H1 (cell line): ENCODE measurements around the gene IRF3. TPM values are rescaled to one million over a fixed set of nuclear protein-coding genes. Genes with fewer than 3 reads are reported as not detected.

Experiments
- CTCF ChIA-PET: fragments of 300-600 bp; sonication (Branson Sonifier 250); formaldehyde crosslinking; loops from one replicate; lab custom pipeline; 2021; ENCODE audit not compliant: partially characterized antibody; lab: Charles Lee
- POLR2A ChIA-PET: fragments of 300-600 bp; sonication (Branson Sonifier 250); formaldehyde crosslinking; loops from one replicate; lab custom pipeline; 2021; ENCODE audit warnings: inconsistent platforms; ENCODE audit not compliant: partially characterized antibody; lab: Charles Lee
- DNase-seq, 2 experiments: peaks; one replicate each; pipeline versions ENCODE4 v3.0.0 to v3.0.0-alpha.2; 2010 to 2022; ENCODE audit warnings: low spot score in 2 of 2, low read depth in 1 of 2, mixed read lengths in 1 of 2
- FAIRE-seq: peaks from 2 replicates; lab custom pipeline; 2011; peaks lifted over from hg19 to GRCh38; lab: Jason Lieb, UNC
- H2AFZ ChIP-seq: 2 replicates; pipeline ENCODE4 v1.8.1; 2012; ENCODE audit warnings: low read length, inconsistent platforms
- H2AK5ac ChIP-seq: 2 replicates; pipeline ENCODE4 v1.6.1; 2013; ENCODE audit warnings: low read depth, low read length
- H2BK120ac ChIP-seq: replicated peaks from 2 replicates; pipeline ENCODE3; 2013; ENCODE audit warnings: low read depth, low read length, inconsistent platforms
- H2BK12ac ChIP-seq: 2 replicates; pipeline ENCODE4 v1.6.1; 2013; ENCODE audit warnings: low read depth, low read length
- H2BK15ac ChIP-seq: 2 replicates; pipeline ENCODE4 v1.6.1; 2013; ENCODE audit warnings: low read length
- H2BK20ac ChIP-seq: 2 replicates; pipeline ENCODE4 v1.6.1; 2013; ENCODE audit warnings: low read length
- H2BK5ac ChIP-seq: 2 replicates; pipeline ENCODE4 v1.6.1; 2013; ENCODE audit warnings: low read depth, low read length
- H3K14ac ChIP-seq: 2 replicates; pipeline ENCODE4 v1.6.1; 2013; ENCODE audit warnings: inconsistent platforms; ENCODE audit not compliant: insufficient read length
- H3K18ac ChIP-seq: 2 replicates; pipeline ENCODE4 v1.6.1; 2013; ENCODE audit warnings: low read length; ENCODE audit errors: extremely low read depth
- H3K23ac ChIP-seq: 2 replicates; pipeline ENCODE4 v1.6.1; 2013; ENCODE audit warnings: inconsistent platforms; ENCODE audit not compliant: insufficient read length
- H3K23me2 ChIP-seq: 2 replicates; pipeline ENCODE4 v1.6.1; 2013; ENCODE audit warnings: low read depth, low read length
- H3K27ac ChIP-seq: 2 replicates; pipeline ENCODE4 v1.6.1; 2011; ENCODE audit warnings: low read depth, low read length, inconsistent platforms
- H3K27me3 ChIP-seq, 4 experiments: replicated peaks in 1 of 4; 1 replicate in 1 of 4; 2 replicates in 3 of 4; pipeline versions ENCODE4 v1.6.1 to v1.8.1; 2011 to 2013; ENCODE audit warnings: low read length in 3 of 4, mild to moderate bottlenecking in 3 of 4, inconsistent platforms in 2 of 4, mixed read lengths in 2 of 4, moderate library complexity in 1 of 4; ENCODE audit not compliant: control insufficient read depth in 3 of 4, insufficient read depth in 3 of 4; ENCODE audit errors: extremely low read depth in 1 of 4
- H3K36me3 ChIP-seq, 4 experiments: 2 replicates each; pipeline versions ENCODE4 v1.6.1 to v1.8.1; 2011 to 2013; ENCODE audit warnings: mild to moderate bottlenecking in 4 of 4, low read length in 3 of 4, moderate library complexity in 2 of 4, control low read depth in 1 of 4, inconsistent platforms in 1 of 4; ENCODE audit not compliant: insufficient read depth in 4 of 4, control insufficient read depth in 2 of 4
- H3K4ac ChIP-seq: replicated peaks from 2 replicates; pipeline ENCODE3; 2013; ENCODE audit warnings: low read length, low read depth, mixed read lengths, inconsistent platforms; ENCODE audit not compliant: insufficient read length
- H3K4me1 ChIP-seq, 4 experiments: replicated peaks in 1 of 4; 1 replicate in 1 of 4; 2 replicates in 3 of 4; pipeline versions ENCODE4 v1.6.1 to v1.8.1; 2011 to 2013; ENCODE audit warnings: low read length in 3 of 4, inconsistent platforms in 2 of 4, mixed read lengths in 1 of 4; ENCODE audit not compliant: insufficient read depth in 4 of 4, control insufficient read depth in 3 of 4
- H3K4me2 ChIP-seq, 2 experiments: 2 replicates each; pipeline versions ENCODE4 v1.6.1 to v1.8.1; 2011 to 2013; ENCODE audit warnings: low read depth in 2 of 2, low read length in 2 of 2, control low read depth in 1 of 2, inconsistent platforms in 1 of 2, mild to moderate bottlenecking in 1 of 2; ENCODE audit not compliant: insufficient read depth in 1 of 2
- H3K4me3 ChIP-seq, 4 experiments: fragments of 200-600, 300-600 bp in 1 of 4; sonication (generic), shearing (Covaris generic), sonication (Bioruptor Twin) in 1 of 4; 2 replicates each; pipeline versions ENCODE4 v1.5.1 to v1.8.1; 2011 to 2016; ENCODE audit warnings: low read length in 4 of 4, low read depth in 3 of 4, control low read depth in 2 of 4, inconsistent platforms in 2 of 4, mild to moderate bottlenecking in 2 of 4, mixed read lengths in 1 of 4, moderate library complexity in 1 of 4; ENCODE audit not compliant: insufficient read depth in 2 of 4; ENCODE audit errors: extremely low read depth in 1 of 4
- H3K56ac ChIP-seq: replicated peaks from 2 replicates; pipeline ENCODE3; 2013; ENCODE audit warnings: low read depth, mild to moderate bottlenecking, mixed read lengths, low read length, inconsistent platforms; ENCODE audit not compliant: insufficient read length
- H3K79me1 ChIP-seq: 2 replicates; pipeline ENCODE4 v1.6.1; 2013; ENCODE audit warnings: low read depth, low read length, control low read depth
- H3K79me2 ChIP-seq, 2 experiments: 2 replicates each; pipeline versions ENCODE4 v1.6.1 to v1.8.1; 2012 to 2013; ENCODE audit warnings: low read length in 2 of 2, mild to moderate bottlenecking in 2 of 2, inconsistent platforms in 1 of 2; ENCODE audit not compliant: insufficient read depth in 2 of 2, control insufficient read depth in 1 of 2
- H3K9ac ChIP-seq, 4 experiments: replicated peaks in 1 of 4; 1 replicate in 1 of 4; 2 replicates in 3 of 4; pipeline versions ENCODE4 v1.6.1 to v1.8.1; 2011 to 2013; ENCODE audit warnings: low read depth in 3 of 4, low read length in 3 of 4, control low read depth in 2 of 4, mild to moderate bottlenecking in 2 of 4, moderate library complexity in 2 of 4, inconsistent platforms in 1 of 4; ENCODE audit errors: extremely low read depth in 1 of 4
- H3K9me3 ChIP-seq, 2 experiments: 2 replicates each; pipeline versions ENCODE4 v1.6.1 to v1.8.1; 2012 to 2013; ENCODE audit warnings: mild to moderate bottlenecking in 2 of 2, moderate library complexity in 2 of 2, control low read depth in 1 of 2, inconsistent platforms in 1 of 2, low read depth in 1 of 2, low read length in 1 of 2, mixed read lengths in 1 of 2; ENCODE audit not compliant: insufficient read depth in 2 of 2
- H4K20me1 ChIP-seq, 2 experiments: replicated peaks in 1 of 2; 2 replicates each; pipeline versions ENCODE3 to v1.8.1; 2011 to 2013; ENCODE audit warnings: inconsistent platforms in 2 of 2, low read length in 2 of 2, mild to moderate bottlenecking in 1 of 2; ENCODE audit not compliant: insufficient read depth in 2 of 2, control insufficient read depth in 1 of 2
- H4K5ac ChIP-seq: 2 replicates; pipeline ENCODE4 v1.6.1; 2013; ENCODE audit warnings: low read length, low read depth, mixed read lengths, inconsistent platforms; ENCODE audit not compliant: insufficient read length
- H4K8ac ChIP-seq: 2 replicates; pipeline ENCODE4 v1.8.0; 2013; ENCODE audit warnings: mild to moderate bottlenecking, moderate library complexity, low read length, inconsistent platforms; ENCODE audit not compliant: insufficient read depth; ENCODE audit errors: extremely low read depth
- H4K91ac ChIP-seq: replicated peaks from 2 replicates; pipeline ENCODE3; 2013; ENCODE audit warnings: low read length, mixed read lengths, inconsistent platforms; ENCODE audit not compliant: insufficient read length
- JUN ChIP-seq: IDR thresholded peaks from 2 replicates; pipeline ENCODE4 v1.6.1; 2011; ENCODE audit warnings: low read depth, mild to moderate bottlenecking, improper control_type of control experiment, low read length
- TCF12 ChIP-seq: IDR thresholded peaks from 2 replicates; pipeline ENCODE4 v1.6.1; 2011; ENCODE audit warnings: low read depth, mild to moderate bottlenecking, low read length
- WGBS, 2 experiments: shearing (Covaris generic) in 1 of 2; methylation state at CpG; one replicate each; pipeline versions ENCODE4 v1.1.6 to v1.1.7; 2013 to 2015; ENCODE audit warnings: low lambda C conversion rate in 2 of 2, mixed read lengths in 2 of 2, inconsistent platforms in 1 of 2, low coverage in 1 of 2, missing lambda C conversion rate in 1 of 2; ENCODE audit not compliant: insufficient replicate concordance in 2 of 2, insufficient coverage in 1 of 2, insufficient read length in 1 of 2; ENCODE audit errors: extremely low coverage in 1 of 2, missing lambda C conversion rate in 1 of 2; 5-methylcytosine and 5-hydroxymethylcytosine counted together
- polyA plus RNA-seq, 7 experiments: library from polyadenylated mRNA; depleted of rRNA in 3 of 7; stranded (reverse) in 5 of 7; unstranded in 2 of 7; fragments of >200 nt in 5 of 7; fragments of 200-250 nt in 2 of 7; gene quantifications; 1 replicate in 5 of 7; 2 replicates in 1 of 7; 4 replicates in 1 of 7; pipeline versions ENCODE4 v1.2.1 to v1.2.3, GENCODE V29; 2011 to 2013; ENCODE audit warnings: missing spikeins in 2 of 7, mixed read lengths in 2 of 7
- total RNA-seq: library from RNA; stranded (reverse); fragmentation: NEBNext Ultra II Directional; extraction: Animal tissue kit (Norgen Biotek cat#: 25700); gene quantifications from 2 replicates; pipeline ENCODE4 v1.2.1, GENCODE V29; 2021

IRF3 gene
- total and polyA plus RNA-seq, 2 of the 8 experiments (the other 6 are each of a cell fraction or from before 2014, with no cell fraction given), result 103 to 114 TPM

- Histone ChIP-seq H3K27me3 (no peaks in the 10 kb centered on the region), H3K9ac (no peak overlapping the region), H2BK5ac (no peak overlapping the region), H3K23ac (no peak overlapping the region), H3K27ac (no peak overlapping the region), H3K14ac (no peak overlapping the region), H3K18ac (no peak overlapping the region), H3K23me2 (no peaks in the 10 kb centered on the region), H2BK20ac (no peak overlapping the region), H2BK12ac (no peak overlapping the region), H3K79me1 (peaks cover 8% of the 10 kb centered on the region), H2AK5ac (no peak overlapping the region), H3K4me1 (peaks cover 0 to 3% (median under 1%) of the 10 kb centered on the region in 4 experiments; a peak in 2 of 7 replicates), H3K9me3 (no peaks in the 10 kb centered on the region), H3K79me2 (peaks cover 0 to 3% of the 10 kb centered on the region in 2 experiments; a peak in 1 of 4 replicates), H4K91ac (no peak overlapping the region), H4K20me1 (peaks cover 4 to 13% of the 10 kb centered on the region in 2 experiments), H3K4me3 (no peak overlapping the region), H2BK15ac (no peak overlapping the region), H2AFZ (no peak overlapping the region), H3K56ac (no peak overlapping the region), H2BK120ac (no peak overlapping the region), H3K4ac (no peak overlapping the region), H4K5ac (no peak overlapping the region), H3K36me3 (peaks cover 13 to 70% (median 44%) of the 10 kb centered on the region in 4 experiments; a peak in 7 of 8 replicates), H4K8ac (no peak overlapping the region), H3K4me2 (no peak overlapping the region)
- DNase-seq (no peak), FAIRE-seq (no peak)
- ChIA-PET CTCF (no interaction called here), POLR2A (interaction anchor here (0.6 to 14.1 kb wide), 2 partner anchors 9 to 51 kb away, joined by 3 to 236 read pairs; partner anchors contain the start of genes BCL2L12 and IRF3)
- WGBS, 2 experiments, result 97% methylated on average over 22 of the region's 72 CpGs; no CpG with 5 or more reads in 1 of the 2 experiments
- TF ChIP-seq JUN (no peak), TCF12 (no peak)
Measured at GRCh38 chr19:49651029-49651819, 14.4 kb downstream of the IRF3 start.
